ENCODE data around the gene FOXN3.
"Not testable (repeated sequence)": the region's sequence is repeated elsewhere in the genome, so short reads cannot be mapped to it uniquely, and the experiment has no call there.

Gene FOXN3

GRCh38 chr14:89252887-89253532 lies 164.0 kb downstream of the FOXN3 start:
- Mint-ChIP-seq H3K4me1 (peaks cover 33 to 57% of the 10 kb centered on the region in 2 donors), H3K27me3 (no peaks in the 10 kb centered on the region), H3K9me3 (peaks cover 6 to 7% of the 10 kb centered on the region in 2 donors), H3K36me3 (peaks cover 62 to 82% of the 10 kb centered on the region in 2 donors), H3K4me3 (no peak overlapping the region), H3K27ac (peak overlapping the region; percentile 62)
- DNase-seq: no peak
- ATAC-seq (replicated peaks): no peak

DNA sequence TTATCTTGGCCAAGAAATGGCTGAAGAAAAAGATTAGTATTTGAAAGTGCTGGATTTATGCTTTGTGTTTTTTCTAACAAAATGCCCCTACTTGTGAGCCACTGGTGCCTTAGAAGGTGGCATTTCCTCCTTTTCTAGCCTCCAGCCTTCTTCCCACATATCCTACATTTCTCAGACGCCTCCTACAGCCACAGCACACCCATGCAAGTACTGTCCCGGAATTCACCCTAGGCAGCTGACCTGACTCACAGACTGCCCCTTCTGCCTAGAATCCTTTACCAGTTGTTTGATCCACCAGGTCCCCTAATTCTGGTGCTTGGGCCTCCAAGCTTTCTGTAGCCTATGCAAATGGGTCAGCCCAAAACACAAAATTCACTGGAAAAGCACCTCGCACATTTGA lies 166.0 kb downstream of the FOXN3 start:
- no peaks in the 10 kb centered on the region for H3K27me3 Mint-ChIP-seq
- no peak for DNase-seq
- peaks cover 52 to 73% of the 10 kb centered on the region in 2 donors for H3K36me3 Mint-ChIP-seq
- ATAC-seq (replicated peaks): no peak
- peak overlapping the region; percentile 83 for H3K27ac Mint-ChIP-seq
- H3K4me1 Mint-ChIP-seq: peaks cover 36 to 50% of the 10 kb centered on the region in 2 donors
- H3K4me3 Mint-ChIP-seq: no peak overlapping the region
- peaks cover 6 to 7% of the 10 kb centered on the region in 2 donors for H3K9me3 Mint-ChIP-seq

- not testable (repeated sequence) for H3K27me3 Mint-ChIP-seq; H3K9me3 Mint-ChIP-seq; ATAC-seq (replicated peaks); DNase-seq
- Mint-ChIP-seq H3K4me1 (peaks cover 34 to 45% of the 10 kb centered on the region in 2 donors), H3K4me3 (peak overlapping the region in 1 of 2 donors; percentile 21), H3K36me3 (peaks cover 49 to 69% of the 10 kb centered on the region in 2 donors), H3K27ac (peak overlapping the region; percentile 83)
Measured at GRCh38 chr14:89250655-89250975, 166.4 kb downstream of the FOXN3 start.

- Mint-ChIP-seq H3K4me1 (peaks cover 34 to 44% of the 10 kb centered on the region in 2 donors), H3K27me3 (no peaks in the 10 kb centered on the region), H3K9me3 (peaks cover 6 to 7% of the 10 kb centered on the region in 2 donors), H3K36me3 (peaks cover 49 to 69% of the 10 kb centered on the region in 2 donors), H3K4me3 (no peak overlapping the region), H3K27ac (peak overlapping the region; percentile 83)
- DNase-seq (no peak), ATAC-seq (replicated peaks) (no peak)
Measured at GRCh38 chr14:89249972-89250654, 166.9 kb downstream of the FOXN3 start.

DNA sequence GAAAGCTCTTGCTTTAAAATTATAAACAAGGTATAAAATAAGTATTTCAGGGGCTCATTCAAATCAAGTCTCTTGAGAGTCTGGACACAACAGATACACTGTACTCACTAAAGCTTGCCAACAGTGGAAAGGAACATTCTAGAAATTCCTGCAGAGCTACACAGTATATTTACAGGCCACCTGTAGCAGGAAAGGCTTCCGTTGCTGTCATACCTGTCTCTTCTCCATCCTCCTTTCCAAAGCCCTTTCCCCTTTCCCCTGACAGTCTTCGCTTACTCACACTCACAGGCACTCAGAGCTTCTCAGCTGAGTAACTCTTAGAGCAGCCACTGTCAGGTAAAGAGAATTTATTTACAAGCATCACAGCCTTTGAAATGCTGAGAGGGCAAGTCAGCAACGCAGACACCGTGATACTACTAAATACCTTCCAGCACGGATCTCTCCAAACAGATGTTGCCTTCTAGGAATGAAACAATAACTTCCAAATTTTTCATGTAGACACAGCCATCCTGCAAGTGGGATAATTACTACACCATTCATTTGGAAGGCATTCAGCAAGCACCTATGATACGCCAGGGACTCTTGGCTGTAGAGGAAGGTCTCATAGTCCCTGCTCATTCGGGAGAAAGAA lies 167.9 kb downstream of the FOXN3 start:
- Mint-ChIP-seq H3K9me3 (peaks cover 6 to 7% of the 10 kb centered on the region in 2 donors), H3K27me3 (no peaks in the 10 kb centered on the region), H3K27ac (no peak overlapping the region), H3K36me3 (peaks cover 54 to 72% of the 10 kb centered on the region in 2 donors), H3K4me1 (peaks cover 36 to 44% of the 10 kb centered on the region in 2 donors), H3K4me3 (no peak overlapping the region)
- ATAC-seq (replicated peaks): no peak
- no peak for DNase-seq

DNA sequence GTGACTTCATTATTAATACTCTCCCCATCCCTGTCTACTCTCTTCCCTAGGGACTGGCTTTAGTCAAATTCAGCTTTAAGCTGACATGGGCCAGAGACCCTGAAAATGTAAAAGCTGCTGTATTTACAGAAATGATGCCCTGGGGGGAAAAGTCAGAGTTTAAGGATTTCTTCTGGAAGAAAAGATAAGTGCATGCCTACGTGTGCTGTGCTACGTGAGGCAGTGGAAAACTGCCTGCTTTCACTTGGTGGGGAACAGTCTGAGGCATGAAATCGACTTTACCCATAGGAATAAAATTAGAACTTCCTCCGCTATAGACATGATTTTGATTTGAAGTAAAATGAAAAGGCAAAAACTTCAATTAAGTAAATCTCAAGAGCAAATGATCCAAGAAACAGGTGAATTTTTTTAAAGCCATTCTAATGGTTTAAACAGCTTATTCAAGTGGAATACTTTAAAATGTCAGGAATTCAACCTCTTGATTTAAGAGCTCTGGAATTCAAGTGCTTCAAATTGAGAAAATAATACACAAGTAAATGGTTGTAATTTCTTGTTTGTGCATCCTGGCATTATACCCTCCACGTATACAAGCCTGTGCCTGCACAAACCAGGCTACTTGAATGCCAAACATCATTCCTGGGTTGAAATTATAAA lies 168.5 kb downstream of the FOXN3 start:
- DNase-seq (no peak), ATAC-seq (replicated peaks) (no peak)
- Mint-ChIP-seq H3K27me3 (no peaks in the 10 kb centered on the region), H3K4me3 (no peak overlapping the region), H3K36me3 (peaks cover 49 to 66% of the 10 kb centered on the region in 2 donors), H3K4me1 (peaks cover 36 to 44% of the 10 kb centered on the region in 2 donors), H3K27ac (no peak overlapping the region), H3K9me3 (peaks cover 6 to 7% of the 10 kb centered on the region in 2 donors)

GRCh38 chr14:89247457-89248122 lies 169.4 kb downstream of the FOXN3 start:
- ATAC-seq (replicated peaks) (no peak), DNase-seq (no peak)
- Mint-ChIP-seq H3K4me1 (peaks cover 39 to 50% of the 10 kb centered on the region in 2 donors), H3K9me3 (peaks cover 6 to 7% of the 10 kb centered on the region in 2 donors), H3K27ac (no peak overlapping the region), H3K36me3 (peaks cover 42 to 56% of the 10 kb centered on the region in 2 donors), H3K27me3 (no peaks in the 10 kb centered on the region), H3K4me3 (no peak overlapping the region)

- peaks cover 7 to 8% of the 10 kb centered on the region in 2 donors for H3K9me3 Mint-ChIP-seq
- H3K27ac Mint-ChIP-seq: no peak overlapping the region
- H3K27me3 Mint-ChIP-seq: no peaks in the 10 kb centered on the region
- H3K4me3 Mint-ChIP-seq: no peak overlapping the region
- peaks cover 45 to 53% of the 10 kb centered on the region in 2 donors for H3K36me3 Mint-ChIP-seq
- DNase-seq: no peak
- no peak for ATAC-seq (replicated peaks)
- peaks cover 47 to 61% of the 10 kb centered on the region in 2 donors for H3K4me1 Mint-ChIP-seq
Measured at GRCh38 chr14:89246290-89246689, 170.7 kb downstream of the FOXN3 start.

DNA sequence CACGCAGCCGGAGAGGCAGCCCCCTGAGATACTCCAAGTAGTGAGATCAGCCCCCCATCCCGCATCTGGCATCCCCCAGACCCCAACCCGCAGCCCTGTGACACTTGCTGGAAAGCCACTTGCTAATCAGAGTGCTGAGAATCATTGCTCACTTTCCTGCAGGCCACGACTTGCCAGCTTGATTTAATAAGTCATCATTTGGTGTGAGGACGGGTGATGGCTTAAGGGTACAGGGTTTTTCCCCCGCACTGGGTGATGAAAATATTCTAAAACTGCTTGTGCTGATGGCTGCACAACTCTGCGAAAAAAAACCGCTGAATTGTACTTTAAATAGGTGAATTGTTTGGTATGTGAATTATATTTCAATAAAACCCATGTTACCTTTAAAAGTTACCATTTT lies 171.2 kb downstream of the FOXN3 start:
- no peak for DNase-seq
- H3K27ac Mint-ChIP-seq: no peak overlapping the region
- H3K9me3 Mint-ChIP-seq: peaks cover 8% of the 10 kb centered on the region in 2 donors
- H3K36me3 Mint-ChIP-seq: peaks cover 45 to 53% of the 10 kb centered on the region in 2 donors
- peaks cover 50 to 61% of the 10 kb centered on the region in 2 donors for H3K4me1 Mint-ChIP-seq
- no peak overlapping the region for H3K4me3 Mint-ChIP-seq
- no peaks in the 10 kb centered on the region for H3K27me3 Mint-ChIP-seq
- ATAC-seq (replicated peaks): no peak

DNA sequence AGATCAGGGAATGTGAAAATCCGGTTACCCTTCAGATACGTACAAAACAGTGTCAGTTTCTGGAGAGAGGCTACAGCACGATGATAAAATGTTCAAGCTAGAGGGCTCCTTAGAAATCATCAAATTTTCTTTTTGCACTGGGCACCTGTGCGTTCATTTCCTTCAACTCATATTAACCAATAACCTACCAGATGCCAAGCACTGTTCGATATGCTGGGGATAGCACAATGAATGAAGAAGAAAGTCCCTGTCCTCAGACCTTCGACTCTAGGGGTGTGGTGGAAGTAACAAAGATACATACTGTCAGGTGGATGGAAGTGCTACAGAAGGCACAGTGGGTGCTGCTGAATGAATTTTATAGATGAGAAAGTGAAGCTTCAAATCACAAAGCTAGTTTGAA lies 172.3 kb downstream of the FOXN3 start:
- no peak for ATAC-seq (replicated peaks)
- Mint-ChIP-seq H3K36me3 (peaks cover 47 to 50% of the 10 kb centered on the region in 2 donors), H3K27ac (no peak overlapping the region), H3K4me3 (no peak overlapping the region), H3K9me3 (peaks cover 5 to 6% of the 10 kb centered on the region in 2 donors), H3K4me1 (peaks cover 54 to 66% of the 10 kb centered on the region in 2 donors), H3K27me3 (no peaks in the 10 kb centered on the region)
- no peak for DNase-seq

DNA sequence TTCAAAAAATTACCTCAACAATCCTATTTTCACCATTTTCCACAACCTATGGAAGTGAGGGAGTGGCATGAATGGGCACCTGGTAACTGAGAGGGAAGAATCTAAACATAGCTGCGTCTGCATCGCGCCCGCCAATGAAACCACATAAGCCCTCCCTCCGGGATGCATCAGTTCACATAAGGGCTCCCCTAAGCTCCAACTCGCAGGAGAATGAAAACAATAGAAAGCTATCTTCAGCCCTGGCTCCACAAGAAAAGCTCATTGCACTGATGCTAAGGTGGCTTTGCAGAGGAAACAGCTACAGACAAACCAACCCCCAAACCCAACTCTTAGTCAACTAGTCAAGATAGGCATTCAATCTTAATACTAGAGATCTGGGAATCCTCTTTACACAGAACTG lies 173.3 kb downstream of the FOXN3 start:
- peaks cover 43 to 50% of the 10 kb centered on the region in 2 donors for H3K36me3 Mint-ChIP-seq
- no peak for ATAC-seq (replicated peaks)
- DNase-seq: no peak
- no peaks in the 10 kb centered on the region for H3K27me3 Mint-ChIP-seq
- peaks cover 5 to 6% of the 10 kb centered on the region in 2 donors for H3K9me3 Mint-ChIP-seq
- no peak overlapping the region for H3K4me3 Mint-ChIP-seq
- peaks cover 49 to 71% of the 10 kb centered on the region in 2 donors for H3K4me1 Mint-ChIP-seq
- H3K27ac Mint-ChIP-seq: peak overlapping the region; percentile 10

- Mint-ChIP-seq H3K9me3 (peaks cover 5 to 6% of the 10 kb centered on the region in 2 donors), H3K36me3 (peaks cover 41 to 47% of the 10 kb centered on the region in 2 donors), H3K4me1 (peaks cover 49 to 68% of the 10 kb centered on the region in 2 donors), H3K4me3 (no peak overlapping the region), H3K27me3 (no peaks in the 10 kb centered on the region), H3K27ac (no peak overlapping the region)
- DNase-seq (no peak), ATAC-seq (replicated peaks) (no peak)
Measured at GRCh38 chr14:89243286-89243685, 173.7 kb downstream of the FOXN3 start.

DNA sequence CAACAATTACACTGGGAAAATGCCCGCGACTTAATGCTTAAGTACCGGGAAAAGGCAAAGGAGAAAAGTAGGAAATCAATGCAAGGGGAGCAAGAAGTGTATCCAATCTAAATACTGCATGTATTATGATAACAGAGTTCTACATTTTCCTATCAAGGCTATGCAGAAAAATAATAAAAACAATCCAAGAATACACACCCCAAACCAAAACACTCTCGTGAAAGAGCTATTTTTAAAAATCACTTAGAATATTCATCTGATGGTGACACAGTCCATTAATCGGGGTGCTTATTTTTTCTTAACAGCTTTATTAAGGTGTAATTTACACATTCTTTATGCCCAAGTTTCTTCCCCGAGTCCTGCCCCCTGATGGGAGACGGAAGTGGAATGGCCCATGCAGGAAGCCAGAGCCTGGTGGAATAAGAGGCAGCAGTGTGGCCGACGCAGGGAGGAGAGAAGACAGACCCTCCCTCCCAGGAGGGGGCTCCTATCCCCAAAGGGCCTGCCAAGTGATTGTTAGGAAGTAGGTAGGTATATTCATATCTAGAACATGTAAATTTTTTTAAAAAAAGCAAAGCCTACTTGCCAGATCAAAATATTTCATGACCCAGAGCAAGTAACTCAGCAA lies 174.3 kb downstream of the FOXN3 start:
- H3K4me3 Mint-ChIP-seq: peak overlapping the region in 1 of 2 donors; percentile 22
- DNase-seq (no peak), ATAC-seq (replicated peaks) (no peak)
- peaks cover 5 to 6% of the 10 kb centered on the region in 2 donors for H3K9me3 Mint-ChIP-seq
- no peaks in the 10 kb centered on the region for H3K27me3 Mint-ChIP-seq
- peaks cover 48 to 67% of the 10 kb centered on the region in 2 donors for H3K4me1 Mint-ChIP-seq
- H3K27ac Mint-ChIP-seq: no peak overlapping the region
- peaks cover 39 to 48% of the 10 kb centered on the region in 2 donors for H3K36me3 Mint-ChIP-seq
